Measurements from ENCODE around the gene RPGRIP1. TPM values are rescaled to one million over a fixed set of nuclear protein-coding genes. Genes with fewer than 3 reads are reported as not detected.
A peak's percentile ranks its signal among the peaks of the same experiment; 100 is the strongest.

RPGRIP1 gene
- under 1 TPM in 1 of 6 donors, not detected in 5; 0.26 TPM for polyA plus RNA-seq (ENCODE audit: low read depth in 6 of 6)

GRCh38 chr14:21279783-21280182 is at the start of gene RPGRIP1:
RPGRIP1 (plus strand) TSS chr14:21280083; CDS start chr14:21287977, 7,894 bp downstream.
- H3K27ac Mint-ChIP-seq, result no peak within 1 kb of the TSS

DNA sequence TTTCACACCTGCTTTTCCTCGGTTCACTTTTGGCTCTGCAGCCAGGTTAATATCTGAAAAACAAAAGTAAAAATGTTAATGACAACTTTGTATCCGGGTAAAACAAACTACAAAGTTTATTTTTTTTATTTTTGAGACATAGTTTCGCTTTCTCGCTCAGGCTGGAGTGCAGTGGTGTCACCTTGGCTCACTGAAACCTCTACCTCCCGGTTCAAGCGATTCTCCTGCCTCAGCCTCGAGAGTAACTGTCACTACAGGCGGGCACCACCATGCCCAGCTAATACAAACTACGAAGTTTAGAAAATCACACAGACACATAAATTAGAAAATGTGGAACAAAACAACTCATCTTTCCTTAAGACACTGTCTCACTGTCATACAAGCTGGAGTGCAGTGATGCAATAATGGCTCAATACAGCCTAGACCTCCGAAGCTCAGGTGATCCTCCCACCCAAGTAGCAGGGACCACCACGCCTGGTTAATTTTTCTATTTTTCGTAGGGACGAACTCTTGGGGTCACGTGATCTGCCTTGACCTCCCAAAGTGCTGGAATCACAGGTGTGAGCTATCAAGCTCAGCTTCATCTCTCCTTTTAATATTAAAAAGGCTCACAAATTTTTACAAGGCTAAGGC is 48.7 kb upstream of the RPGRIP1 start:
- Mint-ChIP-seq H3K4me1 (peaks cover 23 to 44% (median 34%) of the 10 kb centered on the region in 3 donors), H3K9me3 (no peaks in the 10 kb centered on the region), H3K36me3 (peaks cover 17 to 31% of the 10 kb centered on the region in 2 donors), H3K27ac (peak overlapping the region in 1 of 6 donors; percentile 34), H3K27me3 (no peaks in the 10 kb centered on the region), H3K4me3 (no peak overlapping the region)
- DNase-seq (no peak), ATAC-seq (ENCODE audit: low read depth in 2 of 2) (no peak)

More at GRCh38 chr14:21279783-21280182, at the start of gene RPGRIP1:
- Mint-ChIP-seq H3K27me3 (peaks cover 0 to 6% (median 0%) of the 10 kb centered on the region in 3 donors), H3K4me1 (no peaks in the 10 kb centered on the region), H3K4me3 (no peak within 1 kb of the TSS), H3K9me3 (no peaks in the 10 kb centered on the region), H3K36me3 (no peaks in the 10 kb centered on the region)
- DNase-seq (no peak), ATAC-seq (ENCODE audit: low read depth in 2 of 2) (no peak)

DNA sequence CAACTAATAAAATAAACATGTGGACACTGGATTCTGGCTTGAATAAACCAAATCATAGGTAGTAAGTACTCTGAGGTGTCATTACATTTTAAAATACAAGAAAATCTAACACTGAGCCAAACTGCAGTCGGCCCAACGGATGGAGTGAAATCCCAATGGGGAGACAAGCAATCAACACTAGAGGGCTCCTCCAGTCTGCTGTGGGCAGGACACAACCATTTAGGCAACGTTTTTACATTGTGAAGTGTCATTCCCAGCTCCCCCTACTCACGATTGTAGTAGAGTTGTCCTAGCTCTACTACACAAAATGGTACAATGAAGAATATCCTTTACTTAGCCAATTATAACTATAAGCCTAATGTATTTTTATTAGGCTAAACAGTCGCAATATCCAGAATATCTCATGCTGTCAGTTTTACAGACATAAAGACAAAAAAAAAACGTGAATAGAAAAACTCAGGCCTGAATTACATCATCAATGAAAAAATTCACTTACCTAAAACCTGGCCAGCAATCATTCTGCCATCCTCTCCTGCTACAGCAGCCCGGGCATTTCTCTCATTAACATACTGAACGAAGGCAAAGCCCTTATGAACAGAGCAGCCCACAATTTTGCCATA is 46.3 kb upstream of the RPGRIP1 start:
- Mint-ChIP-seq H3K27ac (peak overlapping the region in 1 of 6 donors; percentile 27), H3K36me3 (peaks cover 9 to 31% of the 10 kb centered on the region in 2 donors), H3K9me3 (no peaks in the 10 kb centered on the region), H3K27me3 (no peaks in the 10 kb centered on the region), H3K4me3 (no peak overlapping the region), H3K4me1 (peaks cover 30 to 42% (median 32%) of the 10 kb centered on the region in 3 donors)
- ATAC-seq (ENCODE audit: low read depth in 2 of 2), result no peak
- no peak for DNase-seq

- no peak for DNase-seq
- H3K27ac Mint-ChIP-seq, result peak overlapping the region in 3 of 6 donors; percentile 27 to 63 (median 58)
- no peaks in the 10 kb centered on the region for H3K27me3 Mint-ChIP-seq
- H3K4me1 Mint-ChIP-seq, result peaks cover 30 to 43% (median 36%) of the 10 kb centered on the region in 3 donors
- ATAC-seq (ENCODE audit: low read depth in 2 of 2), result no peak
- no peaks in the 10 kb centered on the region for H3K9me3 Mint-ChIP-seq
- peaks cover 9 to 31% of the 10 kb centered on the region in 2 donors for H3K36me3 Mint-ChIP-seq
- H3K4me3 Mint-ChIP-seq, result no peak overlapping the region
These were observed 45.8 kb upstream of the RPGRIP1 start for GRCh38 chr14:21234112-21234511.

DNA sequence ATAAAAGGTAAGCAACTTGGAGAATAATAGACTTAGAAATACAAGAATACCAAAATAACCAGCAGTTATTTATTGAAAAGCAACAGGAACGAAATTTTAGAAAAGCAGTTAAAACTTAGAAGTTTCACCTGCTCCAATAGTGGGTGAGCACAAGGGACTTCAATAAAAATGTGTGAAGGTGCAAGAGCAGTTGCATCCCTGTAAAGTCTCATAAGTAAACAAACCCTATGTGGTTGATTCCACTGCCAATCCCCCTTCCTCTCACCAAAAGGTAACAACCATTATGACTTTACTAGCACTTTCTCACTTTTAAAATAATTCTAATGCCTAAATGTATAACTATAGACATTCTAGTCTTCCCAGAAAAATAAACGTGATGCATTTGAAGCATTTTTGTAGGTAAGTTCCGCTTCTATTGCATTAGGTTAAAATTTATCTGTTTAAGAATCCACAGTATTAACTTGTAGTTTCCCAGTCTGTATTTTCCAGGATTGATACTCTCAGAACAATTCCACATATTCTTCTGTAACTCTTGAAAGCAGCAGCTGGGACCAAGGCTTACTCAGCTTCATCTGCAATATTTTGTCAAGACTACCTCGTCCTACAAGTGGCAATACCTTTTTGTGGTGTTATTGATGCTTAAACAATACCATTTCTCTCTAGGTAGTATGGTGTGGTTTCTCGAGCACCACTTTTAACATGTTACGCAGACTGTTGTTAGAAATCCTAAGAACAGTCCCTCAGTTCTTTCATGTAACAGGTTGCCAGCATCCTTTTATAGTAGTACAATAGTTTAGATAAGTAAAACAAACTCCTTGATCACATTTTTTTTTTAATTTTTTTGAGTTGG is 42.7 kb upstream of the RPGRIP1 start:
- H3K9me3 Mint-ChIP-seq, result no peaks in the 10 kb centered on the region
- ATAC-seq (ENCODE audit: low read depth in 2 of 2), result no peak
- H3K4me3 Mint-ChIP-seq, result no peak overlapping the region
- peaks cover 0 to 11% of the 10 kb centered on the region in 2 donors for H3K36me3 Mint-ChIP-seq
- no peak for DNase-seq
- no peaks in the 10 kb centered on the region for H3K27me3 Mint-ChIP-seq
- H3K27ac Mint-ChIP-seq, result peak overlapping the region in 3 of 6 donors; percentile 4 to 75 (median 11)
- peaks cover 25 to 41% (median 38%) of the 10 kb centered on the region in 3 donors for H3K4me1 Mint-ChIP-seq

- Mint-ChIP-seq H3K9me3 (no peaks in the 10 kb centered on the region), H3K36me3 (peaks cover 0 to 7% of the 10 kb centered on the region in 2 donors), H3K27me3 (no peaks in the 10 kb centered on the region), H3K27ac (peak overlapping the region in 5 of 6 donors; percentile 22 to 75 (median 47)), H3K4me1 (peaks cover 25 to 40% (median 33%) of the 10 kb centered on the region in 3 donors), H3K4me3 (no peak overlapping the region)
- DNase-seq (no peak), ATAC-seq (ENCODE audit: low read depth in 2 of 2) (no peak)
These were observed 40.9 kb upstream of the RPGRIP1 start for GRCh38 chr14:21238823-21239518.

GRCh38 chr14:21240417-21240816 is 39.5 kb upstream of the RPGRIP1 start:
- peak overlapping the region in 1 of 6 donors; percentile 62 for H3K27ac Mint-ChIP-seq
- peaks cover 0 to 7% of the 10 kb centered on the region in 2 donors for H3K36me3 Mint-ChIP-seq
- no peaks in the 10 kb centered on the region for H3K27me3 Mint-ChIP-seq
- no peaks in the 10 kb centered on the region for H3K9me3 Mint-ChIP-seq
- peaks cover 16 to 33% (median 27%) of the 10 kb centered on the region in 3 donors for H3K4me1 Mint-ChIP-seq
- H3K4me3 Mint-ChIP-seq, result no peak overlapping the region
- DNase-seq, result no peak
- no peak for ATAC-seq (ENCODE audit: low read depth in 2 of 2)

- H3K4me3 Mint-ChIP-seq, result peak overlapping the region in 1 of 8 donors; percentile 1
- H3K4me1 Mint-ChIP-seq, result peaks cover 15 to 33% (median 31%) of the 10 kb centered on the region in 3 donors
- peak overlapping the region in 2 of 6 donors; percentile 57 to 62 for H3K27ac Mint-ChIP-seq
- ATAC-seq (ENCODE audit: low read depth in 2 of 2) (no peak), DNase-seq (peak; percentile 14)
- no peaks in the 10 kb centered on the region for H3K9me3 Mint-ChIP-seq
- H3K27me3 Mint-ChIP-seq, result no peaks in the 10 kb centered on the region
- peaks cover 0 to 7% of the 10 kb centered on the region in 2 donors for H3K36me3 Mint-ChIP-seq
These were observed 38.6 kb upstream of the RPGRIP1 start for GRCh38 chr14:21241218-21241819.

DNA sequence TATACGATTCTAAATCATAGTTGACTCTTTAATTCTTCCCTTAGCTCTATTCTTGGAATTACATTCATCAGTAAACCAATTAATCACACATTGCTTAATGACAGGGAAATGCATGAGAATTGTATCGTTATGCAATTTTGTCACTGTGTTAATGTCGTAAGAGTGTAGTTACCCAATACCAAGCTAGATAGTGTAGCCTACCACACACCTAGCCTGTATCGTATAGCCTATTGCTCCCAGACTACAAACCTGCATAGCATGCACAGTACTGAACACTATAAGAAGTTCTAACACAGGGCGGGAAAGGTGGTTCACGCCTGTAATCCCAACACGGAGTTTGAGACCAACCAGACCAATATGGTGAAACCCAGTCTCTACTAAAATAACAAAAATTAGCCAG is 35.3 kb upstream of the RPGRIP1 start:
- H3K4me1 Mint-ChIP-seq, result peaks cover 7 to 24% (median 22%) of the 10 kb centered on the region in 3 donors

DNA sequence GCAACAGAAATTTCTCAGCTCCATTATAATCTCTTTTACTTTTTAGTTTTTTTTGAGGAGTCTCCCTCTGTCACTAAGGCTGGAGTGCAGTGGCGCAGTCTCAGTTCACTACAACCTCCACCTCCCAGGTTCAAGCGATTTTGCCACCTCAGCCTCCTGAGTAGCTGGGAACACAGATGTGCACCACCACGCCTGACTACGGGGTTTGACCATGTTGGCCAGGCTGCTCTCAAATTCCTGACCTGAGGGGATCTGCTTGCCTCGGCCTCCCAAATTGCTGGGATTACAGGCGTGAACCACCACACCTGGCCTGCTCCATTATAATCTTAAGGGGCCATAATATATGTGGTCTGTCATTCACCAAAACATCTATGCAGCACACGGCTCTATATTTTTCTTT is 34.1 kb upstream of the RPGRIP1 start:
- no peak for ATAC-seq (ENCODE audit: low read depth in 2 of 2)
- Mint-ChIP-seq H3K4me1 (peaks cover 7 to 20% (median 19%) of the 10 kb centered on the region in 3 donors), H3K4me3 (no peak overlapping the region), H3K36me3 (peaks cover 0 to 20% of the 10 kb centered on the region in 2 donors), H3K9me3 (no peaks in the 10 kb centered on the region), H3K27me3 (no peaks in the 10 kb centered on the region), H3K27ac (peak overlapping the region in 3 of 6 donors; percentile 9 to 90 (median 56))
- no peak for DNase-seq

More for the DNA sequence above, 35.3 kb upstream of the RPGRIP1 start:
- no peaks in the 10 kb centered on the region for H3K9me3 Mint-ChIP-seq
- H3K27me3 Mint-ChIP-seq, result no peaks in the 10 kb centered on the region
- peak overlapping the region in 2 of 6 donors; percentile 15 to 84 for H3K27ac Mint-ChIP-seq
- H3K36me3 Mint-ChIP-seq, result peaks cover 0 to 8% of the 10 kb centered on the region in 2 donors
- DNase-seq (no peak), ATAC-seq (ENCODE audit: low read depth in 2 of 2) (no peak)
- H3K4me3 Mint-ChIP-seq, result no peak overlapping the region

GRCh38 chr14:21248338-21248737 is 31.5 kb upstream of the RPGRIP1 start:
- Mint-ChIP-seq H3K4me1 (peaks cover 6 to 28% (median 11%) of the 10 kb centered on the region in 3 donors), H3K27me3 (no peaks in the 10 kb centered on the region), H3K9me3 (no peaks in the 10 kb centered on the region), H3K36me3 (peaks cover 0 to 20% of the 10 kb centered on the region in 2 donors), H3K4me3 (peak overlapping the region in 1 of 8 donors; percentile 32), H3K27ac (peak overlapping the region in 2 of 6 donors; percentile 16 to 18)
- ATAC-seq (ENCODE audit: low read depth in 2 of 2), result no peak
- DNase-seq, result no peak

DNA sequence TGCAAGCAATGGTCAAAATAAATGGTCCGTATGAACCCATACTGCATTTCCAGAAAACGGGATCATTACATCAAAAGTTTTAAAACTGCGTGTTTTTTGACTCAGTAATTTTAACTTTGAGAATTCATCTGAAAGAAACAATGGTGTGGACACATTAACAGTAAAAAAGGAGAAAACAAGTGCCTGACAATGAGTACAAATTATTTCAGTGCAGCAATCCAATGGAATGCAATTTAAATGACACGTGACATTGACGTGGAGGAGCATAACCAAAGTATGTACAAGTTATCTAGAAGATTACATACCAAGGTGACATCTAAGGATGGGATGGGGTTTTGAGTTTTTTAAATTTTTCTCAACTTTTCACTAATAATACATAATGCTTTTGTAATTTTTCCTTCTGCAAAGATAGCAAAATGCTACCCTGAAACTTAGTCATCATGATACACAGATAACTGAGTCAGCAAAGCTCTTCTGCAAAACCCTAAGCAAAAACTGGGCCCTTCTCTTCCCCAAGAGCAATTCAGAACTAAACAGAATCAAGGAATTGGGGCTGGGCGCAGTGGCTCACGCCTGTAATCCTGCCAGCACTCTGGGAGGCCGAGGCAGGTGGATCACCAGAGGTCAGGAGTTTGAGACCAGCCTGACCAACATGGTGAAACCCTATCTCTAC is 31.0 kb upstream of the RPGRIP1 start:
- Mint-ChIP-seq H3K4me3 (no peak overlapping the region), H3K4me1 (peaks cover 6 to 31% (median 11%) of the 10 kb centered on the region in 3 donors), H3K27ac (peak overlapping the region in 1 of 6 donors; percentile 16), H3K36me3 (peaks cover 0 to 20% of the 10 kb centered on the region in 2 donors), H3K9me3 (no peaks in the 10 kb centered on the region), H3K27me3 (no peaks in the 10 kb centered on the region)
- no peak for DNase-seq
- no peak for ATAC-seq (ENCODE audit: low read depth in 2 of 2)

Measured in naive B cell (primary cell).